ENCODE results near the gene EIF5A. TPM values are rescaled to one million over a fixed set of nuclear protein-coding genes. Genes with fewer than 3 reads are reported as not detected.

Gene EIF5A
- total and polyA plus RNA-seq, 2 donors (not counting 1 experiment from before 2014, with no cell fraction given) = 347 to 752 TPM

DNA sequence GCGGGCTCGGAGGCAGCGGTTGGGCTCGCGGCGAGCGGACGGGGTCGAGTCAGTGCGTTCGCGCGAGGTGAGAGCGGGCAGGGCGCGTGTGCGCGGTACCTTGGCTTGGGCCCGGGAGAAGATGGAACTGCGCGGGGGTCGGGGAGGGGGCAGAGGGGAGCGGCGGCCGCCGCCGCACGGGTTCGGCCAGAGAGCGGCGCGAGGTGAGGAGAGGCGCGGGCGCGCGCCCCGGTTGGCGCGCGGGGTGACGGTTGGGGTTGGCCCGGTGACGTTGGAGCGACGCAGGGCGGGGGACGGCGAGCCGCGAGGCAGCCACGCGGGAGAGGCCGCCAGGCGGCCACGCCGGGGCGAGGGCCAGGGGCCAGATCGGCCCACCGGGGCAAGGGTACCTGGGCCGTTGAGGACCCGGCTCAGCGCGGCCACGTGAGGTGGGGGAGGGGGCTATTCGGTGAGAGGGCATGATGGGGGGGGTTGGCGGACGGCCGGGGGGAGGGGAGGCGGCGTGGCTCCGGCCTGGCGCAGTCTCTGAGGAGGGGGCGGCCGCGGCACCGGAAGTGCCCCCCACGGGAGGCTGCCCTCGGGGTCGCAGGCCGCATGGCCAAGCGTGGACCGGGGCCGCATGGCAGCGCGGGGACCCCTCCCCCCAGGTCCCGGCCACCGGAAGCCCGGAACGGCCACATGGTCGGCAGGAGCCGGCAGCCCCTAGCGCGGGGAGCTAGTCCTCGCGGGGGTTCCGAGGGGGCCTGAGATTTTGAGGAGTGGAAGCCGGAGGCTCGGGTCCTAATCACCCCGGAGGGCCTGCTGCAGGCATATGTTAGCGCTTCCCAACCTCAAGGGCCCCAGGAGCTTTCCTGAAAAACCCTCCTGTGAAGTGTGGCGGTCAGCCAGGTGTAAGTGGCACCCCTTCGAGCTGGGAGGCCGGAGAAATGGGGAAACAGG is 527 bp downstream of the EIF5A start:
- H3K4me3 ChIP-seq (replicated peaks in 1 of 4; ENCODE audit: control extremely low read depth in 1 of 4, insufficient read depth in 1 of 4, low read depth in 3 of 4, low read length in 4 of 4) = peak overlapping the region; percentile 73 to 98 (median 93)
- H3K9me3 ChIP-seq (ENCODE audit: control insufficient read depth, insufficient read depth, low read depth, low read length) = no peaks in the 10 kb centered on the region
- peak overlapping the region; percentile 95 for H3K27ac ChIP-seq (ENCODE audit: insufficient read depth, low read length)
- H3K27me3 ChIP-seq (ENCODE audit: control insufficient read depth, insufficient read depth, low read length) = no peaks in the 10 kb centered on the region
- no peaks in the 10 kb centered on the region for H4K20me1 ChIP-seq (ENCODE audit: control insufficient read depth, extremely low read depth, insufficient read depth, low read length)
- H3K36me3 ChIP-seq (ENCODE audit: control insufficient read depth, insufficient read depth, low read length) = peaks cover 20% of the 10 kb centered on the region
- TF ChIP-seq, protein P1, sequence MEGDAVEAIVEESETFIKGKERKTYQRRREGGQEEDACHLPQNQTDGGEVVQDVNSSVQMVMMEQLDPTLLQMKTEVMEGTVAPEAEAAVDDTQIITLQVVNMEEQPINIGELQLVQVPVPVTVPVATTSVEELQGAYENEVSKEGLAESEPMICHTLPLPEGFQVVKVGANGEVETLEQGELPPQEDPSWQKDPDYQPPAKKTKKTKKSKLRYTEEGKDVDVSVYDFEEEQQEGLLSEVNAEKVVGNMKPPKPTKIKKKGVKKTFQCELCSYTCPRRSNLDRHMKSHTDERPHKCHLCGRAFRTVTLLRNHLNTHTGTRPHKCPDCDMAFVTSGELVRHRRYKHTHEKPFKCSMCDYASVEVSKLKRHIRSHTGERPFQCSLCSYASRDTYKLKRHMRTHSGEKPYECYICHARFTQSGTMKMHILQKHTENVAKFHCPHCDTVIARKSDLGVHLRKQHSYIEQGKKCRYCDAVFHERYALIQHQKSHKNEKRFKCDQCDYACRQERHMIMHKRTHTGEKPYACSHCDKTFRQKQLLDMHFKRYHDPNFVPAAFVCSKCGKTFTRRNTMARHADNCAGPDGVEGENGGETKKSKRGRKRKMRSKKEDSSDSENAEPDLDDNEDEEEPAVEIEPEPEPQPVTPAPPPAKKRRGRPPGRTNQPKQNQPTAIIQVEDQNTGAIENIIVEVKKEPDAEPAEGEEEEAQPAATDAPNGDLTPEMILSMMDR (conservative IDR thresholded peaks at IDR 0.05 in 1 of 2, IDR thresholded peaks at IDR 0.05 in 1 of 2; ENCODE audit: low read depth in 1 of 2, low read length in 2 of 2) = no peak
- TF ChIP-seq EZH2 (IDR thresholded peaks at IDR 0.05; ENCODE audit: low read length, missing control alignments) = no peak
- H3K9ac ChIP-seq (ENCODE audit: insufficient read depth, low read length) = peak overlapping the region; percentile 91
- DNase-seq (ENCODE audit: low read depth in 2 of 2) = peak in 1 of 2 donors; percentile 41
- peaks cover 45% of the 10 kb centered on the region for H3K79me2 ChIP-seq (ENCODE audit: control insufficient read depth, insufficient read depth, low read length)
- H2AFZ ChIP-seq (ENCODE audit: low read length) = no peak overlapping the region
- peak overlapping the region; percentile 74 for H3K4me2 ChIP-seq (ENCODE audit: extremely low read depth, insufficient read depth, low read length)
- H3K4me1 ChIP-seq (ENCODE audit: control insufficient read depth, extremely low read depth, insufficient read depth, low read length) = no peaks in the 10 kb centered on the region

DNA sequence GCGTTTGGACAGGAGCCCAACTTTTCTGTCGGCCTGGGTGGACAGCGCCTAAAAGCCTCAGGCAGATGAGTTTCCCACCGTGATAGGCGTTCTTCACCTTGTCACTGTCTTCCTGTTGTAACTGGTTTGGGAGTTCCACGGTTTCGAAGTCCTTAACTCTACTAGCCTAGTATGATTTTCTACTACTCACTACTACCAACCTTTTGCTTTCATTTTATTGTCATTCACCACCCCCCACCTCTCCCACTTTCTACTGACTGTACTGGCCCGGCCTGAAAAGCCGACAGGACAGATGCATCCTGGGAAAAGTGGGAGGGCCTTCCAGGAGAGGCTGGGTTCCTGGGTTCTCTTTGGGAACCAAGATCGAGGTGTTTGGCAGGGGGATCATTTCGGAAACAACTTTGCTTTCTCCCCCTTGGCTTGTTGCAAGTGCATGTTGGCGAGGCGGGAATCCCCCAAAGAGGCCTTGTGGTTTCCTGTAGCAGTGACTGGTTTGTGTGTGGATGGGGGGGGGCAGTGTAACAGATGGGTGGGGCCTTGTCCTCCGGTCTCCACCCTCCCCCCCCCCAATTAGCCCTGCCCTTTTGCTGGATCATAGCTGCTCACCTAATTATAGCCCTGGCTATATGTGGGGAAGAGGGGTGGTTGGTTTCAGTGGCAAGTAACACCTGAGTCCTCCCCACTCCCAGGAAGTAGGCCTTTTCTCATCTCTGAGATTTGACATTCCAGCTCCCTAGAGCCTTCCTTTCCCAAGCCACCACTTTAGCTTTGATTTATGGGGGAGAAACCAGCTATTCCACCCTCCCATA is 1.4 kb downstream of the EIF5A start:
- Histone ChIP-seq H3K4me1 (ENCODE audit: control insufficient read depth, extremely low read depth, insufficient read depth, low read length) (peaks cover 5% of the 10 kb centered on the region), H4K20me1 (ENCODE audit: control insufficient read depth, extremely low read depth, insufficient read depth, low read length) (no peaks in the 10 kb centered on the region), H3K4me3 (replicated peaks in 1 of 4; ENCODE audit: control extremely low read depth in 1 of 4, insufficient read depth in 1 of 4, low read depth in 3 of 4, low read length in 4 of 4) (peak overlapping the region; percentile 73 to 98 (median 93)), H3K9ac (ENCODE audit: insufficient read depth, low read length) (peak overlapping the region; percentile 91), H2AFZ (ENCODE audit: low read length) (no peak overlapping the region), H3K4me2 (ENCODE audit: extremely low read depth, insufficient read depth, low read length) (peak overlapping the region; percentile 74), H3K79me2 (ENCODE audit: control insufficient read depth, insufficient read depth, low read length) (peaks cover 49% of the 10 kb centered on the region), H3K27me3 (ENCODE audit: control insufficient read depth, insufficient read depth, low read length) (no peaks in the 10 kb centered on the region), H3K36me3 (ENCODE audit: control insufficient read depth, insufficient read depth, low read length) (peaks cover 26% of the 10 kb centered on the region), H3K27ac (ENCODE audit: insufficient read depth, low read length) (peak overlapping the region; percentile 95), H3K9me3 (ENCODE audit: control insufficient read depth, insufficient read depth, low read depth, low read length) (no peaks in the 10 kb centered on the region)
- TF ChIP-seq, protein P1 (conservative IDR thresholded peaks at IDR 0.05 in 1 of 2, IDR thresholded peaks at IDR 0.05 in 1 of 2; ENCODE audit: low read depth in 1 of 2, low read length in 2 of 2) = no peak
- TF ChIP-seq EZH2 (IDR thresholded peaks at IDR 0.05; ENCODE audit: low read length, missing control alignments) = no peak
- DNase-seq (ENCODE audit: low read depth in 2 of 2) = peak; percentile 80 to 83

DNA sequence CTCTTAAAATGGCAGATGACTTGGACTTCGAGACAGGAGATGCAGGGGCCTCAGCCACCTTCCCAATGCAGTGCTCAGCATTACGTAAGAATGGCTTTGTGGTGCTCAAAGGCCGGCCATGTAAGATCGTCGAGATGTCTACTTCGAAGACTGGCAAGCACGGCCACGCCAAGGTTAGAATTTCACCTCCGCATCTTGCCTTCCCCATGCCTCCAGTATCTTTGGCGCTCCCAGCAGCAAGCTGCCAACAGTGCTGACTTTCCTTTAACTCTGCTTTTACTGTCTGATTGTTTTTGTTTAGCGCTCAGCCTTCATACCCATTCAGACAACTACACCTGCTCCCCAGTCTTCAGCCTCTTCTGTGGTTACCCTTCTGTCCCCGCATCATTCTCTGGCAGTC is 2.2 kb downstream of the EIF5A start:
- H2AFZ ChIP-seq (ENCODE audit: low read length) = no peak overlapping the region
- H3K4me2 ChIP-seq (ENCODE audit: extremely low read depth, insufficient read depth, low read length) = peak overlapping the region; percentile 74
- no peak for DNase-seq (ENCODE audit: low read depth in 2 of 2)
- H3K4me3 ChIP-seq (replicated peaks in 1 of 4; ENCODE audit: control extremely low read depth in 1 of 4, insufficient read depth in 1 of 4, low read depth in 3 of 4, low read length in 4 of 4) = peak overlapping the region in 2 of 4 experiments; percentile 73 to 91
- no peaks in the 10 kb centered on the region for H3K27me3 ChIP-seq (ENCODE audit: control insufficient read depth, insufficient read depth, low read length)
- peaks cover 5% of the 10 kb centered on the region for H3K4me1 ChIP-seq (ENCODE audit: control insufficient read depth, extremely low read depth, insufficient read depth, low read length)
- peaks cover 27% of the 10 kb centered on the region for H3K36me3 ChIP-seq (ENCODE audit: control insufficient read depth, insufficient read depth, low read length)
- H3K79me2 ChIP-seq (ENCODE audit: control insufficient read depth, insufficient read depth, low read length) = peaks cover 49% of the 10 kb centered on the region
- no peaks in the 10 kb centered on the region for H4K20me1 ChIP-seq (ENCODE audit: control insufficient read depth, extremely low read depth, insufficient read depth, low read length)
- H3K27ac ChIP-seq (ENCODE audit: insufficient read depth, low read length) = no peak overlapping the region
- H3K9ac ChIP-seq (ENCODE audit: insufficient read depth, low read length) = no peak overlapping the region
- H3K9me3 ChIP-seq (ENCODE audit: control insufficient read depth, insufficient read depth, low read depth, low read length) = no peaks in the 10 kb centered on the region
- TF ChIP-seq, protein P1 (conservative IDR thresholded peaks at IDR 0.05 in 1 of 2, IDR thresholded peaks at IDR 0.05 in 1 of 2; ENCODE audit: low read depth in 1 of 2, low read length in 2 of 2) = no peak
- TF ChIP-seq EZH2 (IDR thresholded peaks at IDR 0.05; ENCODE audit: low read length, missing control alignments) = no peak

Data from fibroblast of lung (primary cell).